CD14-positive monocyte (primary cell): ENCODE data around the gene SLC22A16. TPM values are rescaled to one million over a fixed set of nuclear protein-coding genes. Genes with fewer than 3 reads are reported as not detected.

ENCODE experiments used
- DNase-seq, 3 donors: peaks; one replicate each; pipeline ENCODE4 v3.0.0-alpha.2; 2011 to 2022
- H2AFZ ChIP-seq: 2 replicates; pipeline ENCODE4 v1.6.0; 2012; ENCODE audit warnings: mild to moderate bottlenecking, low read depth, low read length, inconsistent platforms; ENCODE audit not compliant: insufficient read depth, poor library complexity, severe bottlenecking
- H3K27ac ChIP-seq, 2 donors: 1 replicate in 1 of 2; 2 replicates in 1 of 2; pipeline ENCODE4 v1.5.1; 2012 to 2013; ENCODE audit warnings: low read length in 2 of 2, control low read depth in 1 of 2, inconsistent platforms in 1 of 2, low read depth in 1 of 2, mild to moderate bottlenecking in 1 of 2
- H3K27me3 ChIP-seq, 2 donors: one replicate each; pipeline versions ENCODE4 v1.6.0 to v1.6.1; 2011 to 2013; ENCODE audit warnings: low read length in 2 of 2; ENCODE audit not compliant: control insufficient read depth in 2 of 2, insufficient read depth in 2 of 2
- H3K36me3 ChIP-seq, 2 donors: replicated peaks in 1 of 2; 1 replicate in 1 of 2; 2 replicates in 1 of 2; pipeline versions ENCODE4 v1.5.1 to v1.6.1; 2012 to 2013; ENCODE audit warnings: low read length in 2 of 2, control low read depth in 1 of 2, inconsistent platforms in 1 of 2, mild to moderate bottlenecking in 1 of 2; ENCODE audit not compliant: insufficient read depth in 2 of 2, control insufficient read depth in 1 of 2
- H3K4me1 ChIP-seq, 2 donors: 1 replicate in 1 of 2; 2 replicates in 1 of 2; pipeline versions ENCODE4 v1.5.1 to v1.6.1; 2012 to 2013; ENCODE audit warnings: low read length in 2 of 2, control low read depth in 1 of 2, inconsistent platforms in 1 of 2, mild to moderate bottlenecking in 1 of 2, moderate library complexity in 1 of 2; ENCODE audit not compliant: insufficient read depth in 2 of 2, control insufficient read depth in 1 of 2
- H3K4me2 ChIP-seq: replicated peaks from 2 replicates; pipeline ENCODE3; 2012; ENCODE audit warnings: low read length, moderate library complexity, mild to moderate bottlenecking; ENCODE audit not compliant: poor library complexity, severe bottlenecking; ENCODE audit errors: extremely low read depth
- H3K4me3 ChIP-seq, 3 experiments: fragments of 200-600 bp in 1 of 3; sonication (generic) in 1 of 3; replicated peaks in 1 of 3; 1 replicate in 2 of 3; 2 replicates in 1 of 3; pipeline ENCODE4 v1.5.1; 2011 to 2013; ENCODE audit warnings: low read length in 3 of 3, mild to moderate bottlenecking in 3 of 3, control low read depth in 2 of 3, low read depth in 2 of 3, inconsistent platforms in 1 of 3, moderate library complexity in 1 of 3
- H3K79me2 ChIP-seq: 2 replicates; pipeline ENCODE4 v1.6.0; 2012; ENCODE audit warnings: mild to moderate bottlenecking, control low read depth, inconsistent platforms, low read length, moderate library complexity; ENCODE audit not compliant: insufficient read depth
- H3K9ac ChIP-seq: 2 replicates; pipeline ENCODE4 v1.6.0; 2017; ENCODE audit warnings: low read length, mild to moderate bottlenecking; ENCODE audit not compliant: insufficient read depth, poor library complexity, severe bottlenecking
- H3K9me3 ChIP-seq, 2 donors: replicated peaks in 1 of 2; 1 replicate in 1 of 2; 2 replicates in 1 of 2; pipeline versions ENCODE4 v1.5.1 to v1.6.1; 2012 to 2013; ENCODE audit warnings: low read length in 2 of 2, control low read depth in 1 of 2; ENCODE audit not compliant: control insufficient read depth in 1 of 2, insufficient read depth in 1 of 2
- H4K20me1 ChIP-seq: 2 replicates; pipeline ENCODE4 v1.6.0; 2012; ENCODE audit warnings: mild to moderate bottlenecking, low read length, control low read depth, moderate library complexity; ENCODE audit not compliant: insufficient read depth
- H3K27ac Mint-ChIP-seq, 7 donors: one replicate each; pipeline ENCODE4 v1.8.0; 2020; ENCODE audit warnings: mild to moderate bottlenecking in 7 of 7, mixed read lengths in 7 of 7, moderate library complexity in 6 of 7, inconsistent platforms in 2 of 7
- H3K27me3 Mint-ChIP-seq, 3 donors: one replicate each; pipeline ENCODE4 v1.8.0; 2021 to 2022; ENCODE audit warnings: low read depth in 3 of 3, mild to moderate bottlenecking in 3 of 3, mixed read lengths in 3 of 3, moderate library complexity in 3 of 3, inconsistent platforms in 1 of 3
- H3K36me3 Mint-ChIP-seq, 2 donors: one replicate each; pipeline ENCODE4 v1.8.0; 2020; ENCODE audit warnings: mixed read lengths in 2 of 2, inconsistent platforms in 1 of 2, mild to moderate bottlenecking in 1 of 2
- H3K4me1 Mint-ChIP-seq: one replicate; pipeline ENCODE4 v1.8.0; 2020; ENCODE audit warnings: mild to moderate bottlenecking, mixed read lengths
- H3K4me3 Mint-ChIP-seq, 2 donors: one replicate each; pipeline ENCODE4 v1.8.0; 2020; ENCODE audit warnings: mild to moderate bottlenecking in 2 of 2, mixed read lengths in 2 of 2, moderate library complexity in 1 of 2
- H3K9me3 Mint-ChIP-seq, 7 donors: one replicate each; pipeline ENCODE4 v1.8.0; 2020 to 2022; ENCODE audit warnings: mixed read lengths in 7 of 7, mild to moderate bottlenecking in 6 of 7, moderate library complexity in 6 of 7, inconsistent platforms in 2 of 7
- whole genome bisulfite sequencing: methylation state at CpG from one replicate; pipeline ENCODE4 v1.1.5; 2013; ENCODE audit warnings: missing lambda C conversion rate; ENCODE audit not compliant: insufficient coverage; 5-methylcytosine and 5-hydroxymethylcytosine counted together
- intact Hi-C, 2 donors: fragments of 100-400 bp; cut with micrococcal nuclease; formaldehyde crosslinking; loops; one replicate each; pipeline versions ENCODE4 v1.15.0 to v1.15.1; 2023
- polyA plus RNA-seq, 3 donors: library from polyadenylated mRNA; depleted of rRNA in 1 of 3; unstranded in 2 of 3; stranded (reverse) in 1 of 3; fragments of 300-500 nt in 2 of 3; fragments of >200 nt in 1 of 3; fragmentation: Illumina TruSeq in 2 of 3; gene quantifications; 1 replicate in 2 of 3; 2 replicates in 1 of 3; pipeline ENCODE4 v1.2.3, GENCODE V29; 2012 to 2021
- TF ChIP-seq, protein P1 (sequence below): fragments of 200-600 bp; IDR thresholded peaks from one replicate; pipeline ENCODE4 v1.8.0; 2022; ENCODE audit warnings: antibody characterized with exemption, mild to moderate bottlenecking

Gene SLC22A16
- polyA plus RNA-seq, 3 donors: 1.8 to 15.6 (median 4.0) TPM

GRCh38 chr6:110399219-110400071, 77.0 kb downstream of the SLC22A16 start:
- no peaks in the 10 kb centered on the region for H4K20me1 ChIP-seq
- H3K36me3 Mint-ChIP-seq: peaks cover 13 to 16% of the 10 kb centered on the region in 2 donors
- WGBS: 55% methylated on average over 34 of the region's 43 CpGs
- peak in 1 of 3 donors; percentile 16 for DNase-seq
- H3K27ac ChIP-seq: peak overlapping the region in 1 of 2 donors; percentile 16
- TF ChIP-seq, protein P1, sequence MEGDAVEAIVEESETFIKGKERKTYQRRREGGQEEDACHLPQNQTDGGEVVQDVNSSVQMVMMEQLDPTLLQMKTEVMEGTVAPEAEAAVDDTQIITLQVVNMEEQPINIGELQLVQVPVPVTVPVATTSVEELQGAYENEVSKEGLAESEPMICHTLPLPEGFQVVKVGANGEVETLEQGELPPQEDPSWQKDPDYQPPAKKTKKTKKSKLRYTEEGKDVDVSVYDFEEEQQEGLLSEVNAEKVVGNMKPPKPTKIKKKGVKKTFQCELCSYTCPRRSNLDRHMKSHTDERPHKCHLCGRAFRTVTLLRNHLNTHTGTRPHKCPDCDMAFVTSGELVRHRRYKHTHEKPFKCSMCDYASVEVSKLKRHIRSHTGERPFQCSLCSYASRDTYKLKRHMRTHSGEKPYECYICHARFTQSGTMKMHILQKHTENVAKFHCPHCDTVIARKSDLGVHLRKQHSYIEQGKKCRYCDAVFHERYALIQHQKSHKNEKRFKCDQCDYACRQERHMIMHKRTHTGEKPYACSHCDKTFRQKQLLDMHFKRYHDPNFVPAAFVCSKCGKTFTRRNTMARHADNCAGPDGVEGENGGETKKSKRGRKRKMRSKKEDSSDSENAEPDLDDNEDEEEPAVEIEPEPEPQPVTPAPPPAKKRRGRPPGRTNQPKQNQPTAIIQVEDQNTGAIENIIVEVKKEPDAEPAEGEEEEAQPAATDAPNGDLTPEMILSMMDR: no peak
- peaks cover 3 to 5% of the 10 kb centered on the region in 2 donors for H3K4me1 ChIP-seq
- peak overlapping the region in 1 of 7 donors; percentile 64 for H3K27ac Mint-ChIP-seq
- no peaks in the 10 kb centered on the region for H3K9me3 ChIP-seq
- peak overlapping the region; percentile 91 for H2AFZ ChIP-seq
- peak overlapping the region; percentile 42 to 80 (median 45) for H3K4me3 ChIP-seq
- peaks cover 0 to 2% (median 2%) of the 10 kb centered on the region in 3 donors for H3K27me3 Mint-ChIP-seq
- no peaks in the 10 kb centered on the region for H3K27me3 ChIP-seq
- H3K4me3 Mint-ChIP-seq: peak overlapping the region; percentile 77 to 85
- intact Hi-C loops: loop anchor here in 1 of 2 donors (10.0 kb wide), 1 partner anchor 365 kb away; no protein-coding TSS in a partner anchor
- peaks cover 0 to 2% (median 0%) of the 10 kb centered on the region in 7 donors for H3K9me3 Mint-ChIP-seq
- peak overlapping the region; percentile 73 for H3K9ac ChIP-seq
- no peaks in the 10 kb centered on the region for H3K36me3 ChIP-seq
- H3K4me2 ChIP-seq: peak overlapping the region; percentile 79
- peaks cover 14% of the 10 kb centered on the region for H3K4me1 Mint-ChIP-seq
- no peaks in the 10 kb centered on the region for H3K79me2 ChIP-seq

DNA sequence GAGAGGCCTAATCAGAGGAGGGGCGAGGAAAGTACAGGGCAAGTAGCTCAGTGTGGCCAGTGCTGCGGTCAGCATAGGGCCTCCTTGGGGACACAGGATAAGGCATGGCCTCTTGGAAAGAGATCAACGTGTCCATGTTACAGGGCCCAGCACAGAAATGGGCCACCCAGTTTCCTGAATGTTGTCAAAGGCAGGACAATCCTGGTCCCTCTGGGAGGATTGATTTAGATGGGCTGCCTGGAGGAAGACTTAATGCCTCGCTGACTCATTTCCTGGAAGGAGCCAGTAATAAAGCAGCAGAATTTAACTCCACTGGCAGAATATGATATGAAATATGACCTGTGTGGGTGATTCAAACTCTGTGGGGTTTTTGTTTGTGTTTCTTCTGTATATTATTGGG, 77.6 kb downstream of the SLC22A16 start:
- peaks cover 0 to 2% (median 2%) of the 10 kb centered on the region in 3 donors for H3K27me3 Mint-ChIP-seq
- peak overlapping the region; percentile 23 for H2AFZ ChIP-seq
- no peaks in the 10 kb centered on the region for H3K9me3 ChIP-seq
- intact Hi-C loops: loop anchor here in 1 of 2 donors (10.0 kb wide), 1 partner anchor 364 kb away; no protein-coding TSS in a partner anchor
- H3K4me3 Mint-ChIP-seq: peak overlapping the region in 1 of 2 donors; percentile 17
- no peaks in the 10 kb centered on the region for H3K27me3 ChIP-seq
- H3K4me3 ChIP-seq: no peak overlapping the region
- WGBS: 80% methylated on average over 2 of the region's 4 CpGs
- DNase-seq: no peak
- peak overlapping the region in 1 of 7 donors; percentile 8 for H3K27ac Mint-ChIP-seq
- H4K20me1 ChIP-seq: no peaks in the 10 kb centered on the region
- H3K4me1 Mint-ChIP-seq: peaks cover 13% of the 10 kb centered on the region
- H3K9me3 Mint-ChIP-seq: peaks cover 0 to 2% (median 0%) of the 10 kb centered on the region in 7 donors
- H3K9ac ChIP-seq: no peak overlapping the region
- H3K4me1 ChIP-seq: peaks cover 3 to 5% of the 10 kb centered on the region in 2 donors
- no peaks in the 10 kb centered on the region for H3K36me3 ChIP-seq
- TF ChIP-seq, protein P1: no peak
- peaks cover 11 to 14% of the 10 kb centered on the region in 2 donors for H3K36me3 Mint-ChIP-seq
- no peaks in the 10 kb centered on the region for H3K79me2 ChIP-seq
- H3K27ac ChIP-seq: no peak overlapping the region
- H3K4me2 ChIP-seq: no peak overlapping the region
